Lung (tissue), 12 donors: ENCODE measurements around the gene SIAH1. TPM values are rescaled to one million over a fixed set of nuclear protein-coding genes. Genes with fewer than 3 reads are reported as not detected.
A peak's percentile ranks its signal among the peaks of the same experiment; 100 is the strongest.

ENCODE experiments used
- ATAC-seq: fragments of 200-7000 bp; cut with Tn5 transposase; one replicate; pipeline ENCODE4 v1.9.1; 2020; ENCODE audit warnings: moderate number of reproducible peaks; ENCODE audit not compliant: insufficient read depth, low FRiP score
- DNase-seq, 3 donors: peaks; one replicate each; pipeline ENCODE4 v3.0.0-alpha.2; 2013 to 2017
- H3K27ac ChIP-seq, 2 donors: one replicate each; pipeline ENCODE4 v1.5.1; 2013; ENCODE audit warnings: mild to moderate bottlenecking in 2 of 2, moderate library complexity in 2 of 2, control low read depth in 1 of 2, inconsistent platforms in 1 of 2, low read depth in 1 of 2, low read length in 1 of 2
- H3K27me3 ChIP-seq, 3 donors: one replicate each; pipeline ENCODE4 v1.5.1; 2013; ENCODE audit warnings: low read length in 2 of 3; ENCODE audit not compliant: control insufficient read depth in 3 of 3, insufficient read depth in 3 of 3
- H3K36me3 ChIP-seq, 4 donors: one replicate each; pipeline ENCODE4 v1.5.1; 2013; ENCODE audit warnings: low read length in 4 of 4, mild to moderate bottlenecking in 1 of 4, moderate library complexity in 1 of 4; ENCODE audit not compliant: control insufficient read depth in 4 of 4, insufficient read depth in 4 of 4
- H3K4me1 ChIP-seq, 5 donors: one replicate each; pipeline ENCODE4 v1.5.1; 2013; ENCODE audit warnings: low read length in 5 of 5, mild to moderate bottlenecking in 2 of 5, moderate library complexity in 1 of 5; ENCODE audit not compliant: control insufficient read depth in 5 of 5, insufficient read depth in 5 of 5
- H3K4me3 ChIP-seq: one replicate; pipeline ENCODE4 v1.5.1; 2013; ENCODE audit warnings: mild to moderate bottlenecking, control low read depth, moderate library complexity
- H3K9ac ChIP-seq, 2 donors: one replicate each; pipeline ENCODE4 v1.5.1; 2013; ENCODE audit warnings: low read length in 2 of 2, control low read depth in 1 of 2; ENCODE audit not compliant: insufficient read depth in 1 of 2
- H3K9me3 ChIP-seq, 4 donors: one replicate each; pipeline ENCODE4 v1.5.1; 2013; ENCODE audit warnings: low read length in 3 of 4, mild to moderate bottlenecking in 1 of 4, moderate library complexity in 1 of 4; ENCODE audit not compliant: control insufficient read depth in 4 of 4, insufficient read depth in 3 of 4
- CTCF ChIP-seq: IDR thresholded peaks from 2 replicates; pipeline ENCODE4 v1.5.1; 2012; ENCODE audit warnings: mild to moderate bottlenecking; ENCODE audit errors: control extremely low read depth, extremely low read depth
- WGBS, 2 donors: extraction: QIAGEN DNeasy Blood & Tissue Kit; methylation state at CpG; one replicate each; pipeline ENCODE4 v1.1.7; 2013; 5-methylcytosine and 5-hydroxymethylcytosine counted together
- polyA plus RNA-seq, 2 donors: library from polyadenylated mRNA; stranded (reverse); fragments of 200-250 nt; gene quantifications; one replicate each; pipeline ENCODE4 v1.2.1, GENCODE V29; 2013
- total RNA-seq, 2 donors: library from RNA; depleted of rRNA in 1 of 2; stranded (reverse); fragments of >200 nt in 1 of 2; gene quantifications; one replicate each; pipeline ENCODE4 v1.2.1, GENCODE V29; 2014 to 2021
- donor health status: control.
- donor health status: control.
- donor health status: Bipolar disorder and iron deficiency.
- donor health status: healthy.
- donor health status: DM: yes; HTN: yes; CAD: no.

The SIAH1 gene
- total and polyA plus RNA-seq, 4 donors = 15.6 to 53.2 (median 19.2) TPM

- H3K36me3 ChIP-seq = peaks cover 10 to 39% (median 30%) of the 10 kb centered on the region in 4 donors
- DNase-seq = no peak
- H3K27me3 ChIP-seq = no peaks in the 10 kb centered on the region
- no peaks in the 10 kb centered on the region for H3K9me3 ChIP-seq
- 83 to 86% methylated on average over 7 of the region's 7 CpGs for WGBS, 2 donors
- ATAC-seq = no peak
- no peak for TF ChIP-seq CTCF
- H3K4me3 ChIP-seq = no peak overlapping the region
- peaks cover 0 to 4% (median 3%) of the 10 kb centered on the region in 5 donors for H3K4me1 ChIP-seq
- no peak overlapping the region for H3K9ac ChIP-seq
- no peak overlapping the region for H3K27ac ChIP-seq
These were observed 32.4 kb downstream of the SIAH1 start for GRCh38 chr16:48352648-48353390.

GRCh38 chr16:48350736-48351135 lies 34.5 kb downstream of the SIAH1 start:
- DNase-seq (no peak), ATAC-seq (no peak)
- WGBS, 2 donors = 76 to 80% methylated on average over 3 of the region's 3 CpGs

GRCh38 chr16:48347980-48348379 lies 37.2 kb downstream of the SIAH1 start:
- Histone ChIP-seq H3K4me3 (no peak overlapping the region), H3K9me3 (no peaks in the 10 kb centered on the region), H3K9ac (no peak overlapping the region), H3K4me1 (peaks cover 0 to 2% (median 0%) of the 10 kb centered on the region in 5 donors), H3K27ac (no peak overlapping the region), H3K27me3 (no peaks in the 10 kb centered on the region), H3K36me3 (peaks cover 9 to 38% (median 30%) of the 10 kb centered on the region in 4 donors)
- no peak for TF ChIP-seq CTCF
- peak in 1 of 3 donors; percentile 26 for DNase-seq
- ATAC-seq = no peak
- 83 to 87% methylated on average over 4 of the region's 4 CpGs for WGBS, 2 donors

More at GRCh38 chr16:48350736-48351135, 34.5 kb downstream of the SIAH1 start:
- TF ChIP-seq CTCF = no peak
- Histone ChIP-seq H3K36me3 (peaks cover 10 to 45% (median 35%) of the 10 kb centered on the region in 4 donors), H3K27ac (no peak overlapping the region), H3K9ac (no peak overlapping the region), H3K4me1 (peaks cover 0 to 4% (median 2%) of the 10 kb centered on the region in 5 donors), H3K27me3 (no peaks in the 10 kb centered on the region), H3K4me3 (no peak overlapping the region), H3K9me3 (no peaks in the 10 kb centered on the region)
